SK-N-MC (cell line): Measurements from ENCODE around the gene ADA.

Experiments used
- EZH2 ChIP-seq: fragments of 200-600 bp; sonication (generic); IDR thresholded peaks from one replicate; pipeline ENCODE4 v1.6.1; 2017; ENCODE audit warnings: antibody characterized with exemption
- FOXP2 ChIP-seq: optimal IDR thresholded peaks from 2 replicates; pipeline ENCODE3; 2011; ENCODE audit warnings: mild to moderate bottlenecking, moderate library complexity; ENCODE audit not compliant: insufficient read depth; ENCODE audit errors: extremely low read length, control extremely low read depth
- POLR2AphosphoS5 ChIP-seq: IDR thresholded peaks from 2 replicates; pipeline ENCODE4 v1.6.1; 2012; ENCODE audit warnings: mild to moderate bottlenecking, low read depth, low read length, borderline replicate concordance

GRCh38 chr20:44583157-44583556 lies 68.3 kb downstream of the ADA start:
- no peak for TF ChIP-seq POLR2AphosphoS5
- no peak for TF ChIP-seq EZH2
- TF ChIP-seq FOXP2, result no peak
